Activated CD8-positive, alpha-beta memory T cell treated with anti-CD3 and anti-CD28 coated beads, Interleukin-2, amount 50 U/mL, for 24 hours (primary cell): Measurements from ENCODE around the gene PRPF8.
A peak's percentile ranks its signal among the peaks of the same experiment; 100 is the strongest.
"Not testable (repeated sequence)": the region's sequence is repeated elsewhere in the genome, so short reads cannot be mapped to it uniquely, and the experiment has no call there.

Experiments used
- DNase-seq: peaks from one replicate; pipeline ENCODE4 v3.0.0-alpha.2; 2020; ENCODE audit errors: extremely low read depth

Gene PRPF8

DNA sequence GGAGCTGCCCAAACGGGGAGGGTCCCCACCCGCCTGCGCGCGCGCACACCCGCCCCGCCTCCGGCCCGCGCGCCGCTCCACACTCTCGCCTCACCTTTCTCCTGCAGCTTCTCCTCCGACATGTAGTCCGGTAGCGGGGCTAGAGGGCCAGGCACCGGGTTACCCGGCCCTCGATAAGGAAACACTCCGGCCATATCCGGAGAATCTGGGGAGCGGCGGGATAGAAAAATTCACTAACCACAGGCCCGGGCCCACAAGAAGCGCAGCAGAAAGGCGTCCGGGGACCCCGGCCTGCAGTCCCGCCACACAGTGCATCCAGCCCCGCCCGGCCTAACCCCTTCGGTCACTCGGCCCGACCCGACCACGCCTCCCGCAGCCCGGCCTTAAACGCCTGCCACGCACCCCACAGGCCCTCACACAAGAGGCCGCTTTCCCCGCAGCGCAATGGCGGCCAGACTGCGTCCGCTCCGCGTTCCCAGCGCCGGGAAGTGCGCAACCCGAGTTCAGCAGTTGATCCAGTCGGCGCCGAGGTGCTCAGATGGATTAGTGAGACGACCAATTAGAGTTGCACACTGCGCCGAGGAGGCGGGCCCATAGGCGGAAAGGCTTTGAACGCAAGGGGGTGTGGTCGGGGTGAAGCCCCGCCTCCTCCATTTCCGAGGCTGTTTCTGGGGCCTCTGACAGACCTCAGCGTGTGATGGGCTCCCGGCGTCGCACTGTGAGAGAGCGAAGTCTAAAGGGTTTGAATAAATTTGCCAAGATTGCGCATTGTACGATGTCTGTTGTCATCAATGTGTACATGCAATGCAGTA is at the start of gene PRPF8:
PRPF8 (minus strand) TSS at position 490 of the 812 bp plus-strand sequence; CDS start at position 194, 296 bp downstream.
- peak; percentile 96 for DNase-seq

DNA sequence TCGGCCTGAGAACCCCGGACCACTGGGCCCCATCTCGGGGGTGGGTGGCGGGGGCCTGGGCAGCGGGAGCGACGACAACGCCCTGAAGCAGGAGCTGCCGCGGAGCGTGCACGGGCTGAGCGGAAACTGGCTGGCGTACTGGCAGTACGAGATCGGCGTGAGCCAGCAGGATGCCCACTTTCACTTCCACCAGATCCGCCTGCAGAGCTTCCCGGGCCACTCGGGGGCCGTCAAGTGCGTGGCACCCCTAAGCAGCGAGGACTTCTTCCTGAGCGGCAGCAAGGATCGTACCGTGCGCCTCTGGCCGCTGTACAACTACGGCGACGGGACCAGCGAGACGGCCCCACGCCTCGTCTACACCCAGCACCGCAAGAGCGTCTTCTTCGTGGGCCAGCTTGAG is 49.1 kb upstream of the PRPF8 start:
- DNase-seq, result no peak

DNA sequence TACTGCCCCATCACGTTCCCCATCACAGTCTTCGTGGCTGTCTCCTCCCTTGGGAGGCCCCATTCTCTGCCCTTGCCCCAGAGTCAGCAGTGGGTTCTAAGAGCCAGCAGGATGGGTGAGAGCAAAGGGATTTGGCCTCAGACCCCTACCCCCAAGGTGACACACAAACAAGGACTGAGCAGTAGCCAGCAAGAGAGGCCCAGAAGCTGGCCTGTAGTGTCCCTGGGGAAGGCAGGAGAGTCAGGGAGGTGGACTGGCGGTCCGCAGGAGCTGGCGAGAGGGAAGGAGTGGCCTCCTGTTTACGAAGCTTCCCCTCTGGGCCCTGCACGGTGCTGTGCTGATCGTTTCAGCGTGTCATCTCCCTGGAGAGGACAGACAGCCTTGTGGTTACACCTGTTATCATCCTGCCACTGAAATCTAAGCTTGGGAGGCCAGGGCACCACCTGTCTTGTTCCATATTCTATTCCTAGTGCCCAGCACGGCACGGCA is 48.2 kb upstream of the PRPF8 start:
- DNase-seq, result no peak

DNA sequence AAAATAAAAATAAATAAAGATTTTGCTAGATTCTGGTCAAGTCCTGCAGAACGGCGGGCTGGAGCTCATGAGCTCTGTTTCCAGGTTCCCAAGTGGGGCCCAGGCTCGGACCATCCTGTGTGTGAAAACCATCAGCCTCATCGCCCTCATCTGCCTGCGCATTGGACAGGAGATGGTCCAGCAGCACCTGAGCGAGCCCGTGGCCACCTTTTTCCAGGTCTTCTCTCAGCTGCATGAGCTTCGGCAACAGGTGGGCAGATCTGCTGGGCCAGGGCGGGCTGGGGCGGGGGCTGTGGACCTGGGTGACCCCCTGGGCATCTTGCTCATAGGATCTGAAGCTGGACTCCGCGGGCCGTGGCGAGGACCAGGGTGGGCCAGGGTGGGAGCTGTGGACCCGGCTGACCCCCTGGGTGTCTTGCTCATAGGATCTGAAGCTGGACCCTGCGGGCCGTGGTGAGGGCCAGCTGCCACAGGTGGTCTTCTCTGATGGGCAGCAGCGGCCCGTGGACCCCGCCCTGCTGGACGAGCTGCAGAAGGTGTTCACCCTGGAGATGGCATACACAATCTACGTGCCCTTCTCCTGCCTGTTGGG is 47.7 kb upstream of the PRPF8 start:
- no peak for DNase-seq

DNA sequence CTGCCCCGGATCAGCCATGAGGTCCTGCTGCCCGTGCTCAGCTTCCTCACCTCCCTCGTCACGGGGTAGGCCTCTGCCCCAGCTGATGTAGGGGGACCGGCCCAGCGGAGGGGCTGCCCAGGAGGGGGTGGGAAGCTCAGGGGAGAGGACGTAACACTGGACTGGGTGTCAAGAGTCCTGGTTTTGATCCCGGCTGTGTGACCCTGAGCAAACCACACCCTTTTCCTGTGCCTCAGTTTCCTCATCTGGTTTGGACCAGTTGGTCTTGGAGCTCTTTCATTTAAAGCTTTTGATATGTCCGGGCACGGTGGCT is 46.5 kb upstream of the PRPF8 start:
- DNase-seq, result no peak

DNA sequence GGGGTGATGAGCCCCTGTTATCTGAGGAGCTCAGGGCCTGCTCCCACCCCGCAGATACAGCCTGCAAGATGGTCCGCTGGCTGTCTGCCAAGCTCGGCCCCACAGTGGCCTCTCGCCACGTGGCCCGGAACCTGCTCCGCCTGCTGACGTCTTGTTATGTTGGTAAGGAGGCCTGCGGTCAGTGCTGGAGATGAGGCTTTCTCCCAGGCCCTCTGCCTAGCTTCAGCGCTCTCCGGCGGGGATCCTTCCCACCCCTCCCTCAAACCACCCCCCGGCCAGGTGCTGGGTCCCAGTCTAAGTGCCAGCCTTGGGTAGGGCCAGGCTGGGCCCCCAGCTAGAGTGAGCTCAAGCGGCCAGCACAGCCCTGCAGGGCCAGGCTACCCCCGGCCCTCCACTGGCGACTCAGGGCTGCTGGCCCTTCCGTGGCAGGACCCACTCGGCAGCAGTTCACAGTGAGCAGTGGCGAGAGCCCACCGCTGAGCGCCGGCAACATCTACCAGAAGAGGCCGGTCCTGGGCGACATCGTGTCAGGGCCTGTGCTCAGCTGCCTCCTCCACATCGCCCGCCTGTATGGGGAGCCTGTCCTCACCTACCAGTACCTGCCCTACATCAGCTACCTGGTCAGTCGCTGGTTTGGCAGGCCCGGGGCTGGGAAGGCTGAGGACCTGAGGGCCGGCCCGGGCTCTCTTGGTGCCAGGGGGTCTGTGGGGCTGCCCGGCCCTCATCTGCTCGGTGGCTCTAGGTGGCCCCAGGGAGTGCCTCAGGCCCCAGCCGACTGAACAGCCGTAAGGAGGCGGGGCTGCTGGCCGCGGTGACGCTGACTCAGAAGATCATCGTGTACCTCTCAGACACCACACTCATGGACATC is 45.9 kb upstream of the PRPF8 start:
- no peak for DNase-seq

DNA sequence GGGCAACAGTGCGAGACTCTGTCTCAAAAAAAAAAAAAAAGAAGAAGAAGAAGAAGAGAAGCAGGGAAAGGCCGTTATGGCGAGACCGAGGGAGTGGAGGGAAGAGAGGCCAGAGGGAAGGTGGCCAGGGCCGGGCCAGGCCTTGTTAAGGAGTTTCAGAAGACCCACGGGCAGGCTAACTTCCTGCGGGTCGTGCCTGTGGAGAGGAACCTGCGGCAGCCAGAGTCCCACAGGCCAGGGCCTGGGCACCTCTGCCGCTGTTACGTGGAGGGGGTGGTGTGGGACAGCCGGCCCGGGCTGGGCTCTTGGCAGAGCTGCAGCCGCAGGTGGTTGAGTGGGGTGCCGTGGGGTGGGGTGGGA is 45.3 kb upstream of the PRPF8 start:
- no peak for DNase-seq

DNA sequence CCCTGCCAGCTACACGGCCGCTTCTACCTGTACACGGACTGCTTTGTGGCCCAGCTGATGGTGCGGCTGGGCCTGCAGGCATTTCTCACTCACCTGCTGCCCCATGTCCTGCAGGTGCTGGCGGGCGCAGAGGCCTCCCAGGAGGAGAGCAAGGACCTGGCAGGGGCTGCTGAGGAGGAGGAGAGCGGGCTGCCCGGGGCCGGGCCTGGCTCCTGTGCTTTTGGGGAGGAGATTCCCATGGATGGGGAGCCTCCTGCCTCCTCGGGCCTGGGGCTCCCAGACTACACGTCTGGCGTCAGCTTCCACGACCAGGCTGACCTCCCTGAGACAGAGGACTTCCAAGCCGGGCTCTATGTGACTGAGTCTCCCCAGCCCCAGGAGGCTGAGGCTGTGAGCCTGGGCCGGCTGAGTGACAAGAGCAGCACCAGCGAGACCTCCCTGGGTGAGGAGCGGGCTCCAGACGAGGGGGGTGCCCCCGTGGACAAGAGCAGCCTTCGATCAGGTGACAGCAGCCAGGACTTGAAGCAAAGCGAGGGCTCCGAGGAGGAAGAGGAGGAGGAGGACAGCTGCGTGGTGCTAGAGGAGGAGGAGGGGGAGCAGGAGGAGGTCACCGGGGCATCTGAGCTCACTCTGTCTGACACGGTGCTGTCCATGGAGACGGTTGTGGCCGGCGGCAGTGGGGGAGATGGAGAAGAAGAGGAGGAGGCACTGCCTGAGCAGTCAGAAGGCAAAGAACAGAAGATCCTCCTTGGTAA is 43.4 kb upstream of the PRPF8 start:
- no peak for DNase-seq

DNA sequence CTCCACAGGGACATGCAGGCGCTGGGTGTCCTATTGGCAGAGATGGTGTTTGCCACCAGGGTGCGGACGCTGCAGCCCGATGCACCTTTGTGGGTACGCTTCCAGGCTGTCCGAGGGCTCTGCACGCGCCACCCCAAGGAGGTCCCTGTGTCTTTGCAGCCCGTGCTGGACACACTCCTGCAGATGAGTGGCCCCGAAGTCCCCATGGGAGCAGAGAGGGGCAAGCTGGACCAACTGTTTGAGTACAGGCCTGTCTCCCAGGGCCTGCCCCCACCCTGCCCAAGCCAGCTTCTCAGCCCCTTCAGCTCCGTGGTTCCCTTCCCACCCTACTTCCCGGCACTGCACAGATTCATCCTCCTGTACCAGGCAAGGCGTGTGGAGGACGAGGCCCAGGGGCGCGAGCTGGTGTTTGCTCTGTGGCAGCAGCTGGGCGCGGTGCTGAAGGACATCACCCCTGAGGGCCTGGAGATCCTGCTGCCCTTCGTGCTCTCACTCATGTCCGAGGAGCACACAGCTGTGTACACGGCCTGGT is 42.7 kb upstream of the PRPF8 start:
- DNase-seq, result no peak

DNA sequence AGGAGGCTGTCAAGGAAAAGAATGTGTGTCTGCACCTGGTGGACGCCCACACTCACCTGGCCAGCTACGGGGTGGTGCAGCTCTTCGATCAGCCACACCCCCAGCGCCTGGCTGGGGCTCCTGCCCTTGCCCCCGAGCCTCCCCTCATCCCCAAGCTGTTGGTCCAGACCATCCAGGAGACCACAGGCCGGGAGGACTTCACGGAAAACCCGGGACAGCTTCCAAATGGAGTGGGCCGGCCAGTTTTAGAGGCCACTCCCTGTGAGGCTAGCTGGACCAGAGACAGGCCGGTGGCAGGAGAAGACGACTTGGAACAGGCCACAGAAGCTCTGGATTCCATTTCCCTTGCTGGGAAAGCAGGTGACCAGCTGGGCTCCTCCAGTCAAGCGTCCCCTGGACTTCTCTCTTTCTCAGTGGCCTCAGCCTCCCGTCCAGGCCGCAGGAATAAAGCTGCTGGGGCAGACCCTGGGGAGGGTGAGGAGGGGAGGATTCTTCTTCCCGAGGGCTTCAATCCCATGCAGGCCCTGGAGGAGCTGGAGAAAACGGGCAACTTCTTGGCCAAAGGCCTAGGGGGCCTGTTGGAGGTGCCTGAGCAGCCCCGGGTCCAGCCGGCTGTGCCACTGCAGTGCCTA is 42.1 kb upstream of the PRPF8 start:
- no peak for DNase-seq

DNA sequence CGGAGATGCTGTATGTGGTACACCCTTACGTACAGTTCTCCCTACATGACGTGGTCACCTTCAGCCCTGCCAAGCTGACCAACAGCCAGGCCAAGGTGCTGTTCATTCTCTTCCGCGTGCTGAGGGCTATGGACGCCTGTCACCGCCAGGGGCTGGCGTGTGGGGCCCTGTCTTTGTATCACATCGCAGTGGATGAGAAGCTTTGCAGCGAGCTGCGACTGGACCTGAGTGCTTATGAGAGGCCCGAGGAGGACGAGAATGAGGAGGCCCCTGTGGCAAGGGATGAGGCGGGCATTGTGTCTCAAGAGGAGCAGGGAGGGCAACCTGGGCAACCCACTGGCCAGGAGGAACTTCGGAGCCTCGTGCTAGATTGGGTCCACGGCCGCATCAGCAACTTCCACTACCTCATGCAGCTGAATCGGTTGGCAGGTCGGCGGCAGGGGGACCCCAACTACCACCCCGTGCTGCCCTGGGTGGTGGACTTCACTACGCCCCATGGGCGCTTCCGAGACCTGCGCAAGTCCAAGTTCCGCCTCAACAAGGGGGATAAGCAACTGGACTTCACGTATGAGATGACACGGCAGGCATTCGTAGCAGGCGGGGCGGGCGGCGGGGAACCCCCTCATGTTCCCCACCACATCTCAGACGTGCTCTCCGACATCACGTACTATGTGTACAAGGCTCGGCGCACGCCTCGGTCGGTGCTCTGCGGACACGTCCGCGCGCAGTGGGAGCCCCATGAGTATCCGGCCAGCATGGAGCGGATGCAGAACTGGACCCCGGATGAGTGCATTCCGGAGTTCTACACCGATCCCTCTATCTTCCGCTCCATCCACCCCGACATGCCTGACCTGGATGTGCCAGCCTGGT is 41.2 kb upstream of the PRPF8 start:
- no peak for DNase-seq

DNA sequence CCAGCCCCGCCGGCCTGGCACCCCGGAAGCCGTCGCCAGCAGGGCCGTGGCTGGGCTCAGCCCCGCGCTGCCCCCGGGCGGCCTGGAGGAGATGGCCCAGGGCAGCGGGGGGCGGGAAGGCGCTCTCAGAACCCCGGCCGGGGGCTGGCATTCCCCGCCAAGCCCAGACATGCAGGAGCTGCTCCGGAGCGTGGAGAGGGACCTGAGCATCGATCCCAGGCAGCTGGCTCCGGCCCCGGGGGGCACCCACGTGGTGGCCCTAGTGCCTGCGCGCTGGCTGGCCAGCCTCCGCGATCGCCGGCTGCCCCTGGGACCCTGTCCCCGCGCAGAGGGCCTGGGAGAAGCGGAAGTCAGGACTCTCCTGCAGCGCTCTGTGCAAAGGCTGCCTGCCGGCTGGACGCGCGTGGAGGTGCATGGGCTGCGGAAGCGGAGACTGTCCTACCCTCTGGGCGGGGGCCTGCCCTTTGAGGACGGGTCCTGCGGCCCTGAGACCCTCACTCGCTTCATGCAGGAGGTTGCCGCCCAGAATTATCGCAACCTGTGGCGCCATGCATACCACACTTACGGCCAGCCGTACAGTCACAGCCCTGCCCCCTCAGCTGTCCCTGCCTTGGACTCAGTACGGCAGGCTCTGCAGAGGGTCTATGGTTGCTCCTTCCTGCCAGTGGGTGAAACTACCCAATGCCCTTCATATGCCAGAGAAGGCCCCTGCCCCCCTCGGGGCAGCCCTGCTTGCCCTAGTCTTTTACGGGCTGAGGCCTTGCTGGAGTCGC is 40.4 kb upstream of the PRPF8 start:
- no peak for DNase-seq

DNA sequence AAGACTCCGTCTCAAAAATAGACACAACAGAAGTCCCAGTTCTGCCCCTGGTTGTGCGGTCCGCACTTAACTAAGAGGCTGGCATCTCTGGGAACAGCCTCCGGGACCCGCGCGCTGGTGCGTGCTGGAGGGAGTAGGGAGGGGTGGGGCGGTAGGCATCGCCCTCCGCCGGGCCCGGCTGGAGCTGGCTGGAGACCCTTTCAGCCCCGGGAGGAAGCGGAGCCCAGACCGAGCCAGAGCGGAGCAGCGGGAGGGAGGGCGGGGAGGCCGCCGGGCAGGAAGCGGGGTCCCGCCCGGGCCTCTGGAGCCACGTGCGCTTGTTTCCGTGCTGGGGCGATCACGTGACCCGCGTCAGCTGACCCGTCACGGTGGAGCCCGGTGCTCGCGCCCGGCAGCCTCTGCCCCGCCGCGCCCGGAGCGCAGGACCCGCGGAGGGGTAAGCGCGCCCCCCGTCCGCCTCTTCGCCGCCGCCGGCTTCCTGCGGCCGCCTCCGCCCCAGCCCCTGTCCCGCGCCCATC is 39.7 kb upstream of the PRPF8 start, which contains the start of gene WDR81:
WDR81 (plus strand) TSS at position 354 of the 518 bp plus-strand sequence. CDS start 256 bp downstream, outside the sequence.
- DNase-seq, result peak; percentile 66

DNA sequence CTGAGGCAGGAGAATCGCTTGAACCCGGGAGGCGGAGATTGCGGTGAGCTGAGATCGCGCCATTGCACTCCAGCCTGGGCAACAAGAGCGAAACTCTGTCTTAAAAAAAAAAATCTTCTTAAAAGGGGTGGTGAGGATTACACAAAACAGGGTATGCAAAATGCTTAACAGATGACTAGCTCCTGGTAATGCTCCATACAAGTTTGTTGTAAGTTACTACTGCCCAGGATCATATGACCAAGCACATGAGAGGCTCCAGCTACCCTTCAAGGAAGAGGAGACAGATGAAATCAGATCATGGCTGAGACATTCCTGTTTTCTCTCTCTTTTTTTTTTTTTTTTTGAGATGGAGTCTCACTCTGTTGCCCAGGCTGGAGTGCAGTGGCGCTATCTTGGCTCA is 37.4 kb upstream of the PRPF8 start:
- not testable (repeated sequence) for DNase-seq

DNA sequence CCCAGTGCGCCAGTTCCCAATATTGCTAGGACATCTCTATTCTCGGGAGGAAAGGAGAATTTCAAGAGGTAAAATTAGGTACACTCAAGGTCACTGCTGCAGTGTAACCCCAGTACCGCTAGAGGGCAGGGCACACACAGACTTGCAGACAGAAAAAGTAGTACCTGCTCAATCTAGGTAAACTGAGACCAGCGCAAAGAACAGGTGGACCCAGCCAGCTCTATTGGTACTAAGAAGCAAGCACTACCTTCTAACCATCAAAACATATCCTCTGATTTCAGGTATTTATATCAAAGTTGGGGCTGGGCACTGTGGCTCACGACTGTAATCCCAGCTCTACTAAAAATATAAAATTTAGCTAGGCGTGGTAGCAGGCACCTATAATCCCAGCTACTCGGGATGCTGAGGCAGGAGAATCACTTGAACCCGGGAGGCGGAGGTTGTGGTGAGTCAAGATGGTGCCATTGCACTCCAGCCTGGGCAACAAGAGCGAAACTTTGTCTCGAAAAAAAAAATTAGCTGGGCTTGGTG is 36.3 kb upstream of the PRPF8 start:
- DNase-seq, result peak; percentile 39

DNA sequence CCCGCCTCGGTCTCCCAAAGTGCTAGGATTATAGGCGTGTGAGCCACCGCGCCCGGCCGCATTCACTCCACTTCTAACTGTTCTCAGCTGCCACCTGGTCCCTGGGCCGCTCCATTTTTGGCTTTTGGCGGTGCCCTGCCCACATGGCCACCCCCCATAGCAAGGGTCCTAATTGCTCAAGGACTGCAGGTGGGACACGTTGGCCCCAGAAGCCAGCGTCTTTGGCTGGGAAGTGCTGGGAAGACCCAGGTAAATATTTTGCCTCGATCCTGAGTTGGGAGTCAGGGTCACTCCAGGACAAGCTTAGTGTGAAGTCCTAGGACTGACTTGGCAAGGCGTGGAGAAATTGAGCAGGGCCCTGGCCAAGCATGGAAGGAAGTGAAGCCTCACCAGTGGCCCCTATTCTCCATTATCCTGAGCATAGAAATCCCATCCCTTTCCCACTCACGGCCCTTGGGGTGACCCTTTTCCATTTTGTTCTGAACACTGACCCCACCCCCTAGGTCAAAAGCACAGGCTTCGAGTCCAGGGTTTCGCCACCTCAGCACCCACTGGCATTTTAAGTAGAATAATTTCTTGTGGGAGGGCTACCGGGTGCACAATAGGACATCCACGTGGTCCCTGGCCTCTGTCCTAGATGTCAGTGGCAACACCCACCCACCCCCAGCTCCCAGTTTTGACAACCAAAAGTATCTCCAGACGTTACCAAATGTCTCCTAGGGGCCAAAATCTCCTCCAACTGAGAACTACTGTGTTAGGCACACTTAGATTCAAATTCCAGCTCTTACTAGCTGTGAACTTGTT is 33.9 kb upstream of the PRPF8 start:
- DNase-seq, result no peak

DNA sequence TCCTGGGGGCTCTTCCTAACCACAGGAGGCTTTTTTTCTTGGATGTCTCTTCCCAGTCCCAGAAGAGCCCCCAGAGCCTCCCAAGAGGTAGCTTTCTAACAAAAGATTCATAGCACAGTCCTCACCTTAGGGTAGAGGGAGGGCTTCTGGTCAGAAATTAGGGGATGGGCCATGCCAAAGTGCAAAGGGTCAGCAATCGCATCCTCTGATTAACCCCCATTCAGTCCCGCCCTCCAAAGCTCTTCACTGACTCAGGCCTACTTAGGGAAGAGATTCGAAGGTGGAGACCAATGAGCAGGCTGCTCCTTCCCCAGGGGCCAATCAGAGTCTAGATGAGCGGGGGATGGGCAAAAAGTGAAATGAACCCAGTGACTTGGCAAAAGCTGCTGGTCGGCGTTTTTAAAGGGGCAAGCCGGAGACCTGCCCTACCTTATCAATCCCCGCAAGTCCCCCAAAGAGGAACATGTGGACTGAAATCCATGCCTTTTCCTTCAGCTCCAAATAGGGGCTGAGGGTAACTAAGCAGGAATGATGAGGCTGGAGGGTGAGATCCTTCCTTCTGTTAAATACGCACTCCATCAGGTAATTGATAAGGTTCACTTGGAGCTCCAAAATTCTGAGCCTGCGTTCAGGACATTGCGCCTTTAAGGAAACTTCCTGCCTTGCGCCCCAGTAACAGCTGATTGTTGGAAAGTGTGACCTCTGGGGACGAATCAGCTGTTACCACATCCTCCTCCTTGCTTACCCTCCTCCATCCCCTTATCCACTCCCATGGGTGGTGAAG is 32.4 kb upstream of the PRPF8 start:
- peak; percentile 88 for DNase-seq
